ENCODE data around the gene CHRDL2. TPM values are rescaled to one million over a fixed set of nuclear protein-coding genes. Genes with fewer than 3 reads are reported as not detected.

The CHRDL2 gene
- total RNA-seq, 1 experiment from 2014 or later: not detected

- no peaks in the 10 kb centered on the region for H3K9me2 ChIP-seq (ENCODE audit: insufficient read depth)
- no peak overlapping the region for H3K27ac ChIP-seq (ENCODE audit: low read depth, low read length)
- no peak overlapping the region for H2AFZ ChIP-seq (ENCODE audit: low read depth, low read length, poor library complexity, severe bottlenecking)
- CTCF ChIA-PET: no interaction called here
- POLR2A ChIA-PET: no interaction called here
- no peaks in the 10 kb centered on the region for H4K20me1 ChIP-seq (ENCODE audit: insufficient read depth)
- TF ChIP-seq CTCF (IDR thresholded peaks at IDR 0.05 in 2 of 3, conservative IDR thresholded peaks at IDR 0.05 in 1 of 3; ENCODE audit: borderline replicate concordance in 1 of 3, insufficient read depth in 1 of 3, low read depth in 2 of 3, low read length in 2 of 3): no peak
- no peak for TF ChIP-seq CEBPB (IDR thresholded peaks at IDR 0.05; ENCODE audit: low read depth)
- no peak for TF ChIP-seq EGR1 (IDR thresholded peaks at IDR 0.05; ENCODE audit: low read depth)
- no peak for TF ChIP-seq YY1 (IDR thresholded peaks at IDR 0.05; ENCODE audit: extremely low read depth, insufficient replicate concordance, low read depth, low read length)
- no peak for TF ChIP-seq CBX3 (IDR thresholded peaks at IDR 0.05; ENCODE audit: low read depth)
- no peak for TF ChIP-seq FOSL1 (IDR thresholded peaks at IDR 0.05; ENCODE audit: low read depth)
- no peak for TF ChIP-seq MAX (IDR thresholded peaks at IDR 0.05)
- no peak for TF ChIP-seq ELF1 (IDR thresholded peaks at IDR 0.05; ENCODE audit: borderline replicate concordance, low read depth)
- TF ChIP-seq JUND (IDR thresholded peaks at IDR 0.05): no peak
- TF ChIP-seq SIN3A (IDR thresholded peaks at IDR 0.05; ENCODE audit: low read depth): no peak
- no peak for TF ChIP-seq REST (IDR thresholded peaks at IDR 0.05; ENCODE audit: low read depth)
- no peak for TF ChIP-seq ZBTB33 (IDR thresholded peaks at IDR 0.05; ENCODE audit: extremely low read depth, insufficient replicate concordance, low read length)
- TF ChIP-seq ZFX (IDR thresholded peaks at IDR 0.05): no peak
- no peak for TF ChIP-seq SRF (IDR thresholded peaks at IDR 0.05; ENCODE audit: low read depth)
- TF ChIP-seq TCF7L2 (IDR thresholded peaks at IDR 0.05; ENCODE audit: borderline replicate concordance, extremely low read depth, insufficient read depth, insufficient read length): no peak
- TF ChIP-seq ATF3 (IDR thresholded peaks at IDR 0.05): no peak
- no peak for TF ChIP-seq ZNF274 (IDR thresholded peaks at IDR 0.05; ENCODE audit: low read depth, low read length)
- H3K4me1 ChIP-seq (ENCODE audit: control insufficient read depth in 1 of 2, insufficient read depth in 2 of 2, low read length in 2 of 2): peaks cover 0 to 5% of the 10 kb centered on the region in 2 experiments; a peak in 1 of 4 replicates
- intact Hi-C loops (cut with micrococcal nuclease): no loop called here
- H3K4me2 ChIP-seq (ENCODE audit: low read length): no peak overlapping the region
- no peaks in the 10 kb centered on the region for H3K36me3 ChIP-seq (ENCODE audit: control insufficient read depth in 1 of 2, insufficient read depth in 2 of 2, low read length in 2 of 2)
- no TSS peak for BruUV-seq (replicated peaks)
- DNase-seq (ENCODE audit: low read depth, low spot score) (no peak), ATAC-seq (no peak)
- no peak overlapping the region for H3K4me3 ChIP-seq (replicated peaks in 1 of 2; ENCODE audit: low read depth in 1 of 2, low read length in 2 of 2)
- H3K9me3 ChIP-seq (ENCODE audit: control insufficient read depth in 1 of 2, insufficient read depth in 1 of 2, low read depth in 1 of 2, low read length in 2 of 2): no peaks in the 10 kb centered on the region
- H3K27me3 ChIP-seq (ENCODE audit: insufficient read depth, low read length): no peaks in the 10 kb centered on the region
- RAD21 ChIA-PET (ENCODE audit: low non-redundant PET in 1 of 2, low total read pairs in 2 of 2, uncharacterized antibody in 2 of 2, unreplicated experiment in 2 of 2): no interaction called here
- H3K79me2 ChIP-seq (ENCODE audit: insufficient read depth, low read length): no peaks in the 10 kb centered on the region
- H3K9ac ChIP-seq (ENCODE audit: low read length): no peak overlapping the region
Observed at GRCh38 chr11:74707182-74707581, 24.0 kb downstream of the CHRDL2 start.

Measured in HCT116 (cell line).